Heart left ventricle (tissue), 13 donors: Measurements from ENCODE around the gene EVC.

Experiments
- CTCF ChIP-seq, 12 donors: fragments of 200-600 bp; sonication (generic) in 4 of 12; IDR thresholded peaks; one replicate each; pipeline versions ENCODE4 v1.5.0 to v1.8.0; 2018 to 2022; ENCODE audit warnings: antibody characterized with exemption in 12 of 12, mild to moderate bottlenecking in 5 of 12
- POLR2A ChIP-seq, 2 donors: fragments of 450-650 bp; IDR thresholded peaks; one replicate each; pipeline ENCODE4 v1.6.1; 2017; ENCODE audit warnings: antibody characterized with exemption in 2 of 2, mild to moderate bottlenecking in 2 of 2, moderate library complexity in 2 of 2
- donor health status: ischemic (EF 13 %, LVEDD 7.1; RV severe dilation, severe dysfunction).
- donor health status: DM: no; HTN: yes; CAD: no.
- donor health status: DM: no; HTN: no; CAD: no.
- donor health status: ischemic (EF 25% LVEDD 6.9; RV normal size, moderate dysfunction).
- donor health status: ischemic (EF 25% LVEDD 5.7; RV mildly dilated, moderate dysfunction).
- donor health status: ischemic (EF 35%, LVEDD 5.7; RV mildly dilated, moderate dysfunction).
- donor health status: nonischemic (EF 11% LVEDD 7.7; RV severe dilation, severe dysfunction).
- donor health status: DM: yes; HTN: yes; CAD: no.
- donor health status: PGD.
- donor health status: ischemic (EF 29% LVEDD 5.4; RV normal size, mild dysfunction).
- donor health status: nonischemic (EF 23%, LVEDD 6.1; RV moderate dilation, normal function).

DNA sequence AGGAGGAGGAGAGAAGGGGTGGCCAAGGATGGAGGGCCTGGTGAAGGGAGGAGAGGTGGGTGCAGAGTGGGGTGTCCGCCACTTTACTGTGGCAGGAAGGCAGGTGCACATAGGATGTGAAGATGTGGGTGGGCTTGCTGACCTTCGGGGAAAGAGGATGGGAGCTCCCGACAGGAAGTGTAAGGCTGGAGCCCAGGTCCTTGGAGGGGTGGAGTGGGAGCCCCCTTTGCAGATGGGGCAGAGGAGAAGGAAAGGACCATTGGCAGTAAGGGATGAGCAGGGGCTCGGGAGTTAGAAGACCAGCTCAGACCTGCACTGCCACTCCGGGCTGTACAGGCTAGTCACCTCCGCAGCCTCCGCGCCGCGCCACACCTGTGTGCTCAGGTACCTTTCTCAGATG, 89.5 kb downstream of the EVC start:
- TF ChIP-seq CTCF (IDR thresholded peaks at IDR 0.05) = no peak
- TF ChIP-seq POLR2A (IDR thresholded peaks at IDR 0.05) = no peak
